IMR-90 (cell line): ENCODE data around the gene WNT10A. TPM values are rescaled to one million over a fixed set of nuclear protein-coding genes. Genes with fewer than 3 reads are reported as not detected.

ENCODE experiments used
- ATAC-seq: fragments of 200-7000 bp; cut with Tn5 transposase; 2 replicates; pipeline ENCODE4 v1.9.1; 2020; ENCODE audit warnings: low read depth, mild to moderate bottlenecking, moderate library complexity
- BruUV-seq: library from RNA; stranded (reverse); fragments of 400-500 nt; replicated peaks from 2 replicates; lab custom pipeline; 2021; lab: Mats Ljungman, UMichigan
- CTCF ChIA-PET: fragments of 300-600 bp; formaldehyde crosslinking; extraction: SDS; loops from one replicate; lab custom pipeline; 2021; ENCODE audit warnings: antibody characterized with exemption; lab: Yijun Ruan, JAX
- POLR2A ChIA-PET: fragments of 300-600 bp; sonication (Branson Sonifier 250); formaldehyde crosslinking; loops from one replicate; lab custom pipeline; 2022; ENCODE audit warnings: antibody characterized with exemption; ENCODE audit not compliant: unreplicated experiment; lab: Charles Lee
- DNase-seq: peaks from one replicate; pipeline ENCODE4 v3.0.0; 2013
- H2AFZ ChIP-seq: replicated peaks from 2 replicates; pipeline ENCODE3; 2013; ENCODE audit warnings: low read length, mild to moderate bottlenecking; ENCODE audit not compliant: poor library complexity
- H2AK5ac ChIP-seq: 2 replicates; pipeline ENCODE4 v1.6.1; 2013; ENCODE audit warnings: low read depth, low read length, inconsistent platforms
- H2AK9ac ChIP-seq: replicated peaks from 2 replicates; pipeline ENCODE3; 2013; ENCODE audit warnings: mild to moderate bottlenecking, low read depth, low read length, moderate library complexity; ENCODE audit not compliant: poor library complexity
- H2BK120ac ChIP-seq: 2 replicates; pipeline ENCODE4 v1.6.1; 2013; ENCODE audit warnings: low read depth, low read length, inconsistent platforms
- H2BK15ac ChIP-seq: 3 replicates; pipeline ENCODE4 v1.6.1; 2013; ENCODE audit warnings: low read depth, low read length, inconsistent platforms
- H2BK20ac ChIP-seq: 2 replicates; pipeline ENCODE4 v1.6.1; 2013; ENCODE audit warnings: low read depth, mild to moderate bottlenecking, inconsistent platforms, low read length, moderate library complexity
- H2BK5ac ChIP-seq: 2 replicates; pipeline ENCODE4 v1.6.1; 2013; ENCODE audit warnings: mild to moderate bottlenecking, low read depth, low read length, inconsistent platforms; ENCODE audit not compliant: poor library complexity, severe bottlenecking
- H3K14ac ChIP-seq: replicated peaks from 2 replicates; pipeline ENCODE4 v1.6.1; 2013; ENCODE audit warnings: low read depth, low read length, inconsistent platforms
- H3K18ac ChIP-seq: 2 replicates; pipeline ENCODE4 v1.6.1; 2013; ENCODE audit warnings: low read depth, low read length, control low read depth
- H3K23ac ChIP-seq: 2 replicates; pipeline ENCODE4 v1.6.1; 2013; ENCODE audit warnings: low read depth, low read length, inconsistent platforms
- H3K27ac ChIP-seq: 2 replicates; pipeline ENCODE4 v1.5.1; 2013; ENCODE audit warnings: mild to moderate bottlenecking, control low read depth, low read length; ENCODE audit not compliant: insufficient read depth
- H3K27me3 ChIP-seq: 2 replicates; pipeline ENCODE4 v1.6.1; 2013; ENCODE audit warnings: low read length; ENCODE audit not compliant: control insufficient read depth, insufficient read depth
- H3K36me3 ChIP-seq: 2 replicates; pipeline ENCODE4 v1.6.1; 2013; ENCODE audit warnings: low read length, mixed read lengths; ENCODE audit not compliant: control insufficient read depth, insufficient read depth
- H3K4ac ChIP-seq: 2 replicates; pipeline ENCODE4 v1.6.1; 2013; ENCODE audit warnings: low read depth, low read length, inconsistent platforms
- H3K4me1 ChIP-seq: 2 replicates; pipeline ENCODE4 v1.6.1; 2013; ENCODE audit warnings: low read length, mixed read lengths; ENCODE audit not compliant: control insufficient read depth, insufficient read depth
- H3K4me2 ChIP-seq: 2 replicates; pipeline ENCODE4 v1.6.1; 2013; ENCODE audit warnings: low read depth, mild to moderate bottlenecking, control low read depth, low read length, moderate library complexity
- H3K4me3 ChIP-seq: 2 replicates; pipeline ENCODE4 v1.5.1; 2013; ENCODE audit warnings: low read depth, mild to moderate bottlenecking, control low read depth, low read length, moderate library complexity; ENCODE audit not compliant: insufficient read depth
- H3K56ac ChIP-seq: 2 replicates; pipeline ENCODE4 v1.6.1; 2013; ENCODE audit warnings: low read length, inconsistent platforms; ENCODE audit not compliant: insufficient read depth; ENCODE audit errors: extremely low read depth
- H3K79me1 ChIP-seq, 2 experiments: 2 replicates each; pipeline ENCODE4 v1.6.1; 2013; ENCODE audit warnings: low read length in 2 of 2, inconsistent platforms in 1 of 2, low read depth in 1 of 2
- H3K9ac ChIP-seq: 2 replicates; pipeline ENCODE4 v1.6.1; 2013; ENCODE audit warnings: low read depth, low read length, control low read depth
- H3K9me1 ChIP-seq: 2 replicates; pipeline ENCODE4 v1.6.1; 2013; ENCODE audit warnings: low read length, inconsistent platforms; ENCODE audit not compliant: insufficient read depth
- H3K9me3 ChIP-seq: 2 replicates; pipeline ENCODE4 v1.6.1; 2013; ENCODE audit warnings: low read length; ENCODE audit not compliant: control insufficient read depth, insufficient read depth
- H4K20me1 ChIP-seq: 2 replicates; pipeline ENCODE4 v1.6.1; 2013; ENCODE audit warnings: low read length, inconsistent platforms; ENCODE audit not compliant: insufficient read depth
- H4K5ac ChIP-seq: 2 replicates; pipeline ENCODE4 v1.6.1; 2013; ENCODE audit warnings: mild to moderate bottlenecking, low read depth, low read length, control low read depth
- H4K8ac ChIP-seq, 2 experiments: 2 replicates each; pipeline ENCODE4 v1.6.1; 2013; ENCODE audit warnings: low read depth in 2 of 2, low read length in 2 of 2, control low read depth in 1 of 2, inconsistent platforms in 1 of 2
- H4K91ac ChIP-seq: 2 replicates; pipeline ENCODE4 v1.6.1; 2013; ENCODE audit warnings: low read depth, low read length, inconsistent platforms; ENCODE audit not compliant: insufficient read depth
- CTCF ChIP-seq: conservative IDR thresholded peaks from 2 replicates; pipeline ENCODE4 v1.5.1; 2012; ENCODE audit warnings: mild to moderate bottlenecking, low read depth, low read length, improper control_type of control experiment
- MAZ ChIP-seq: IDR thresholded peaks from 2 replicates; pipeline ENCODE4 v1.6.1; 2012; ENCODE audit warnings: low read depth, mild to moderate bottlenecking, low read length, improper control_type of control experiment, moderate library complexity, borderline replicate concordance
- MXI1 ChIP-seq: IDR thresholded peaks from 2 replicates; pipeline ENCODE4 v1.6.1; 2012; ENCODE audit warnings: low read depth, mild to moderate bottlenecking, low read length, moderate library complexity, borderline replicate concordance
- WGBS, 2 experiments: methylation state at CpG; one replicate each; pipeline versions ENCODE4 v1.1.5 to v1.1.7; 2013; ENCODE audit warnings: missing lambda C conversion rate in 2 of 2; ENCODE audit not compliant: insufficient read length in 1 of 2; ENCODE audit errors: extremely low coverage in 2 of 2; 5-methylcytosine and 5-hydroxymethylcytosine counted together
- dilution Hi-C: fragments of 300-500 bp; cut with HindIII; formaldehyde crosslinking; loops from one replicate; pipeline ENCODE4 v1.14.3; 2018; ENCODE audit warnings: low sequenced_read_pairs; ENCODE audit not compliant: unreplicated experiment
- in situ Hi-C: fragments of 300-500 bp; cut with MboI; formaldehyde crosslinking; loops from 3 replicates; pipeline ENCODE4 v1.14.3; 2019; ENCODE audit warnings: low sequenced_read_pairs, inconsistent platforms, mixed read lengths
- intact Hi-C: fragments of 100-400 bp; cut with micrococcal nuclease; formaldehyde crosslinking; loops from 2 replicates; pipeline ENCODE4 v1.10.0; 2022
- polyA plus RNA-seq, 3 experiments: library from polyadenylated mRNA; depleted of rRNA; stranded (reverse); fragments of >200 nt; gene quantifications; 2 replicates each; pipeline ENCODE4 v1.2.3, GENCODE V29; 2012; ENCODE audit warnings: low replicate concordance in 1 of 3
- total RNA-seq: library from RNA; depleted of rRNA; stranded (reverse); fragments of >200 nt; gene quantifications from 2 replicates; pipeline ENCODE4 v1.2.3, GENCODE V29; 2012

The WNT10A gene
- total and polyA plus RNA-seq, 2 of the 4 experiments (the other 2 are of a cell fraction), result not detected

GRCh38 chr2:218897394-218898108 lies 16.9 kb downstream of the WNT10A start:
- ATAC-seq (no peak), DNase-seq (no peak)
- no peak overlapping the region for H3K4me3 ChIP-seq
- no peak overlapping the region for H2BK20ac ChIP-seq
- H4K20me1 ChIP-seq, result no peaks in the 10 kb centered on the region
- H2AK5ac ChIP-seq, result no peak overlapping the region
- no peak overlapping the region for H3K27ac ChIP-seq
- peaks cover 6% of the 10 kb centered on the region; the same call in 1 of the 2 replicates for H3K4me1 ChIP-seq
- in situ Hi-C loops, result no loop called here
- H3K18ac ChIP-seq, result no peak overlapping the region
- H4K8ac ChIP-seq, result no peak overlapping the region
- CTCF ChIA-PET, result interaction anchor here (1.2 to 3.7 kb wide), 9 partner anchors 10 to 45 kb away, joined by 3 to 49 read pairs (median 4); partner anchors contain the start of gene WNT10A
- peaks cover 4% of the 10 kb centered on the region; the same call in 1 of the 2 replicates for H3K9me3 ChIP-seq
- intact Hi-C loops, result loop anchor here (1.0 to 2.0 kb wide), 2 partner anchors 21 to 45 kb away; no protein-coding TSS in a partner anchor
- no peak overlapping the region for H2BK120ac ChIP-seq
- no peaks in the 10 kb centered on the region for H3K9me1 ChIP-seq
- no peak overlapping the region for H3K4ac ChIP-seq
- H2AFZ ChIP-seq, result peak overlapping the region; percentile 70
- no peak for TF ChIP-seq CTCF
- TF ChIP-seq MXI1, result no peak
- TF ChIP-seq MAZ, result no peak
- H3K23ac ChIP-seq, result no peak overlapping the region
- peaks cover 82% of the 10 kb centered on the region for H3K27me3 ChIP-seq
- no peaks in the 10 kb centered on the region for H3K36me3 ChIP-seq
- H4K5ac ChIP-seq, result no peak overlapping the region
- no peak overlapping the region for H2BK5ac ChIP-seq
- no TSS peak for BruUV-seq
- POLR2A ChIA-PET, result interaction anchor here (0.5 kb wide), 1 partner anchor 104 kb away, joined by 9 read pairs; no protein-coding TSS in a partner anchor
- no peak overlapping the region for H4K91ac ChIP-seq
- H3K4me2 ChIP-seq, result no peak overlapping the region
- 0% methylated on average over 1 of the region's 34 CpGs; no CpG with 5 or more reads in 1 of the 2 experiments for WGBS, 2 experiments
- H3K14ac ChIP-seq, result no peak overlapping the region
- no peak overlapping the region for H2AK9ac ChIP-seq
- H3K79me1 ChIP-seq, result no peaks in the 10 kb centered on the region
- H3K9ac ChIP-seq, result no peak overlapping the region
- H3K56ac ChIP-seq, result no peak overlapping the region
- no peak overlapping the region for H2BK15ac ChIP-seq
- dilution Hi-C loops, result no loop called here
